Epithelial cell of umbilical artery (primary cell): ENCODE measurements around the gene USP25. TPM values are rescaled to one million over a fixed set of nuclear protein-coding genes. Genes with fewer than 3 reads are reported as not detected.

Experiments
- total RNA-seq: library from RNA; depleted of rRNA; stranded (reverse); fragments of >200 nt; gene quantifications from 2 replicates; pipeline ENCODE4 v1.2.3, GENCODE V29; 2014

Gene USP25, protein sequence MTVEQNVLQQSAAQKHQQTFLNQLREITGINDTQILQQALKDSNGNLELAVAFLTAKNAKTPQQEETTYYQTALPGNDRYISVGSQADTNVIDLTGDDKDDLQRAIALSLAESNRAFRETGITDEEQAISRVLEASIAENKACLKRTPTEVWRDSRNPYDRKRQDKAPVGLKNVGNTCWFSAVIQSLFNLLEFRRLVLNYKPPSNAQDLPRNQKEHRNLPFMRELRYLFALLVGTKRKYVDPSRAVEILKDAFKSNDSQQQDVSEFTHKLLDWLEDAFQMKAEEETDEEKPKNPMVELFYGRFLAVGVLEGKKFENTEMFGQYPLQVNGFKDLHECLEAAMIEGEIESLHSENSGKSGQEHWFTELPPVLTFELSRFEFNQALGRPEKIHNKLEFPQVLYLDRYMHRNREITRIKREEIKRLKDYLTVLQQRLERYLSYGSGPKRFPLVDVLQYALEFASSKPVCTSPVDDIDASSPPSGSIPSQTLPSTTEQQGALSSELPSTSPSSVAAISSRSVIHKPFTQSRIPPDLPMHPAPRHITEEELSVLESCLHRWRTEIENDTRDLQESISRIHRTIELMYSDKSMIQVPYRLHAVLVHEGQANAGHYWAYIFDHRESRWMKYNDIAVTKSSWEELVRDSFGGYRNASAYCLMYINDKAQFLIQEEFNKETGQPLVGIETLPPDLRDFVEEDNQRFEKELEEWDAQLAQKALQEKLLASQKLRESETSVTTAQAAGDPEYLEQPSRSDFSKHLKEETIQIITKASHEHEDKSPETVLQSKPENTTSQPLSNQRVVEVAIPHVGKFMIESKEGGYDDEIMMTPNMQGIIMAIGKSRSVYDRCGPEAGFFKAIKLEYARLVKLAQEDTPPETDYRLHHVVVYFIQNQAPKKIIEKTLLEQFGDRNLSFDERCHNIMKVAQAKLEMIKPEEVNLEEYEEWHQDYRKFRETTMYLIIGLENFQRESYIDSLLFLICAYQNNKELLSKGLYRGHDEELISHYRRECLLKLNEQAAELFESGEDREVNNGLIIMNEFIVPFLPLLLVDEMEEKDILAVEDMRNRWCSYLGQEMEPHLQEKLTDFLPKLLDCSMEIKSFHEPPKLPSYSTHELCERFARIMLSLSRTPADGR
- total RNA-seq = 53.9 and 60.2 TPM in 2 replicates

DNA sequence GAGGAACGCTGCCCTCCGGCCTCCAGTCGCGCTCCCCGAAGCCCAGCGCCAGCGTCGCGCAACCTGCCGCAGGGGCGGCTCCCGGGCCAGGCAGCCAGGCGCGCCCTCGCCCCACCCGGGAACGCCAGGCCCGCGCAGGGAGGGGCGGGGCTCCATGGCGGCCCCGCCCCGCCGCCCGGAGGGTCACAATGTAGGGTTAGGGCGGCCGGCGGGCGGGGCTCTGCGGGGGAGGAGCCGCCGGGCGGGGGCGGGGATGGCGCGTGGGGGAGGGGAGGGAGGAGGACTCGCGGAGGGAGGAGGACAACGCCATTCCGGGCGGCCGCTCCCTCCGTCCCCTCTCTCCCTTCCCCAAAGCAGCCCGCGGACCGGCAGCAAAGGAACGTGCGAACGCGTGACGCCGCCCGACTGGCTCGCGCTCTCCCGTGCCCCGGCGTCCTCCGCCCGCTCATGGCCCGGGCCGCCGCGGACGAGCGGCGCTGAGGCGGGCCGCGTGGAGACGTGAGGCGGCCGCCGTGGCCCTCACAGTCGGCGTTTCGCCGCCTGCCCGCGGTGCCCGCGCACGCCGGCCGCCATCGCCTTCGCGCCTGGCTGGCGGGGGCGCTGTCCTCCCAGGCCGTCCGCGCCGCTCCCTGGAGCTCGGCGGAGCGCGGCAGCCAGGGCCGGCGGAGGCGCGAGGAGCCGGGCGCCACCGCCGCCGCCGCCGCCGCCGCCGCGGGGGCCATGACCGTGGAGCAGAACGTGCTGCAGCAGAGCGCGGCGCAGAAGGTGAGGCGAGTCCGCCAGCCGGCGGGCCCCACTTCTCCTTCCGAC, at the start of gene USP25:
Gene USP25, plus strand, starts transcription at position 309 of the 810 bp plus-strand sequence. Its CDS starts 412 bp downstream, at position 721.

